ENCODE data around the gene SAP25.

Gene SAP25

DNA sequence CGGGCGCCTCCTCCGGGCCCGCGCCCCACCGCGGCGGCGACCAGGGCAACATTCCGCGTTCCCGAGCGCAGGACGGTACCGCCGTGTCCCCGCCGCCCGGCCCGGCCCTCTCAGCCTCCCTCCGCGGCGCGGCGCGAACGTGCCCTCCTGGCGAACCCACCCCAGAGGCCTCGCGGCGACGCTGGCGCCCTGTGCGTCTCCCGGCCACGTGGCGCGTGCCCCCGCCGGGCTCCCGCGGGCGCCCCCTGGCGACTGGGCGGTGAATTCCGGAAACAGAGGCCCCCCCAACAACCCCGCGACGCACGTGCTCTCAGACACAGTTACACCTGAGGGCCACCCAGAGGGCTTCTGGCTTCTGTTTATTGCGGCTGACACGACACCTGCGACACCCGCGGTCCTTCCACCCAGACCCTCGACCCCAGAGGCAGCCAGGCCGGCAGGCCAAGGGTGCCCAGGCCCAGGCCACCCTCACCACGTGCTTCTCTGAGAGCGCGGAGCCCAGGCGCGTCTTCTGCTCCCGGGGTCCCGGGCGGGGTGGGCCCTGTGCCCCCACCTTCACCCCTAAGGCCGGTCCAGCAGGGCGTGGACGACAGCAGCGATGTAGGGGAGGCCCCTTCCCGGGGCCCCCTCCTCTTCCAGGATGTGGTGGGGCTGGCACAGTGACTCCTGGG, at the start of gene SAP25:
Gene SAP25 (minus strand): TSS at position 210 of the 671 bp plus-strand sequence. CDS start 158 bp downstream, at position 52.
- no peak within 1 kb of the TSS for H3K9ac ChIP-seq (ENCODE audit: low read length)
- H3K9me3 ChIP-seq (ENCODE audit: control insufficient read depth, insufficient read depth, low read depth, low read length): no peaks in the 10 kb centered on the region
- peaks cover 30% of the 10 kb centered on the region for H3K4me1 ChIP-seq (ENCODE audit: control insufficient read depth, insufficient read depth, low read length)
- peaks cover 40% of the 10 kb centered on the region for H3K36me3 ChIP-seq (ENCODE audit: control insufficient read depth, insufficient read depth, low read length)
- H3K4me3 ChIP-seq (ENCODE audit: low read depth, low read length): no peak within 1 kb of the TSS
- no peaks in the 10 kb centered on the region for H3K27me3 ChIP-seq (ENCODE audit: control insufficient read depth, insufficient read depth, low read length)
- no peak within 1 kb of the TSS for H3K27ac ChIP-seq (ENCODE audit: low read depth, low read length)

DNA sequence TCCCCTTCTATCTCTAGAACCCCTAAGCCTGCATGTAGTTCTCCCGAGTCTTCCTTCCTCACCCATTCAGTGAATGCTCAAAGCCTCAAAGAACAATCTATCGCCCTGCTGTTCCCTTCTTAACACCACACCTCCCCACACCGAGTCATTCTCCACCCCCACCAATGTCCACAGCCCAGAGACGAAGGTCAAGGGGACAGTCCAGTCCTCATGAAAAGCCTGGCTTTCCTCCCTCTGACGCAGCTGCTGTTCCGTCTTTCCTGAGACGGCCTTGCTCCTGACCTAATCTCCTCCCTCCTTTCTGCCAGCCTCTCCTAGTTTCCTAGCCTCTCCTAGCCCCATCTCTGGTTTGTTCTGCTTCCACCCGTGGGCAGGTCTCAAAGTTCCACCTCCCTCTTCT, 47.9 kb upstream of the SAP25 start:
- H3K9ac ChIP-seq (ENCODE audit: low read length): no peak overlapping the region
- no peaks in the 10 kb centered on the region; the same call in 1 of the 2 replicates for H3K4me1 ChIP-seq (ENCODE audit: control insufficient read depth, insufficient read depth, low read length)
- no peak overlapping the region for H3K4me3 ChIP-seq (ENCODE audit: low read depth, low read length)
- H3K9me3 ChIP-seq (ENCODE audit: control insufficient read depth, insufficient read depth, low read depth, low read length): no peaks in the 10 kb centered on the region
- H3K27me3 ChIP-seq (ENCODE audit: control insufficient read depth, insufficient read depth, low read length): peaks cover 8% of the 10 kb centered on the region; the same call in 1 of the 2 replicates
- no peak overlapping the region for H3K27ac ChIP-seq (ENCODE audit: low read depth, low read length)
- H3K36me3 ChIP-seq (ENCODE audit: control insufficient read depth, insufficient read depth, low read length): no peaks in the 10 kb centered on the region

DNA sequence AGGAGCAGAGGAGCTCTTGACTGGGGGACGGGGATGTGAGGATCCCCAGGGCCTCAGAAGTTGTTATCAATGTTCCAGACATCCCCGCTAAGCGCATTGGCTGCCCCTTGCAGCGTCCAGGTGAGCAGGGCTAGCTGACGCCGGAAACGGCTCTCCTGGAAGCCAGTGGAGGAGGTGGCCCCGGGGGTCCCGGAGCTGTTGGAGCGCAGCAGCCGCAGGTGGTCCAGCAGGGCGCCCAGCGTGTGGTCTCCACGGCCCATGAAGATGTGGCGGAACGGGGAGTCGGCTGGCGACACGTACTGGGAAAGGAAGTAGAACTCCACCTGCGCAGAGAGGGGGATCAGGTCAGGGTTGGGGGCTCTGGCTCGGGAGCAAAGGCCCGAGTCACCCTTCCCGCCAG, 47.1 kb upstream of the SAP25 start:
- no peaks in the 10 kb centered on the region for H3K36me3 ChIP-seq (ENCODE audit: control insufficient read depth, insufficient read depth, low read length)
- H3K9me3 ChIP-seq (ENCODE audit: control insufficient read depth, insufficient read depth, low read depth, low read length): no peaks in the 10 kb centered on the region
- peaks cover 5% of the 10 kb centered on the region; the same call in 1 of the 2 replicates for H3K27me3 ChIP-seq (ENCODE audit: control insufficient read depth, insufficient read depth, low read length)
- H3K9ac ChIP-seq (ENCODE audit: low read length): no peak overlapping the region
- H3K27ac ChIP-seq (ENCODE audit: low read depth, low read length): no peak overlapping the region
- H3K4me3 ChIP-seq (ENCODE audit: low read depth, low read length): no peak overlapping the region
- H3K4me1 ChIP-seq (ENCODE audit: control insufficient read depth, insufficient read depth, low read length): no peaks in the 10 kb centered on the region; the same call in 1 of the 2 replicates

DNA sequence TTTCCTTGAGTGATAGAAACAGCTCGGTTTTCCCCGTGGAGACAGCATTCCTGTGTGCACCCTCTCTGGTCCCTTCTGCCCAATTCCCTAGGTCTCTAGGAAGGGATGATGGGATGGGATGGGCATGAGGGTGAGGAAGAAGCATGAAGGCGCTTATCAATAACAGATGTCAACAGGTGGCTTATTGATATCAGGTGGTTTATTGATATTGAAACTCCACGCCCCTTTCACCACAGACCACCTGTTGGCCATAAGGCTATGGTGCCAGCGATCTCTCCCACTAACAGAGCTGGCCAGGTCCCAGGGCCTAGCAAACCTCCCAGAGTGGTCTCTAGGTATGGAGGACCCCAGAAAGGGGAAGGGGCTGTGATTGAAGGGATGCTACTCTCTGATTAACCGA, 46.5 kb upstream of the SAP25 start:
- H3K4me1 ChIP-seq (ENCODE audit: control insufficient read depth, insufficient read depth, low read length): no peaks in the 10 kb centered on the region
- no peaks in the 10 kb centered on the region for H3K9me3 ChIP-seq (ENCODE audit: control insufficient read depth, insufficient read depth, low read depth, low read length)
- no peaks in the 10 kb centered on the region for H3K27me3 ChIP-seq (ENCODE audit: control insufficient read depth, insufficient read depth, low read length)
- H3K36me3 ChIP-seq (ENCODE audit: control insufficient read depth, insufficient read depth, low read length): no peaks in the 10 kb centered on the region
- no peak overlapping the region for H3K27ac ChIP-seq (ENCODE audit: low read depth, low read length)
- H3K4me3 ChIP-seq (ENCODE audit: low read depth, low read length): no peak overlapping the region
- no peak overlapping the region for H3K9ac ChIP-seq (ENCODE audit: low read length)

DNA sequence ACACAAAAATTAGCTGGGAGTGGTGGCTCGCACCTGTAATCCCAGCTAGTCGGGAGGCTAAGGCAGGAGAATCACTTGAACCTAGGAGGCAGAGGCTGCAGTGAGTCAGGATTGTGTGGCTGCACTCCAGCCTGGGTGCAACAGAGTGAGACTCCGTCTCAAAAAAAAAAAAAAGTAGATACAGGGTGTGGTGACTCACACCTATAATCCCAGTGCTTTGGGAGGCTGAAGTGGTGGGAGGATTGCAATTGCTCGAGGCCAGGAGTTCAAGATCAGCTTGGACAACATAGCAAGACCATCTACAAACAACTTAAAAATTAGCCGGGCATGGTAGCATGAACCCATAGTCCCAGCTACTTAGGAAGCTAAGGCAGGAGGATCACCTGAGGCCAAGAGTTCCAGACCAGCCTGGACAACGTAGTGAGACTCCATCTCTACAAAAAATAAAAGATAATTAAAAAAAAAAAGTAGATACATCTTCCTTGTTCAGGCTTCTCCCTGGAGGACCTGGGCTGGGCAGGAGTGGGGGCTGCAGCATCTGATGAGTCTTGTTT, 40.7 kb upstream of the SAP25 start:
- Histone ChIP-seq H3K36me3 (ENCODE audit: control insufficient read depth, insufficient read depth, low read length) (no peaks in the 10 kb centered on the region), H3K4me1 (ENCODE audit: control insufficient read depth, insufficient read depth, low read length) (no peaks in the 10 kb centered on the region), H3K9ac (ENCODE audit: low read length) (no peak overlapping the region), H3K4me3 (ENCODE audit: low read depth, low read length) (no peak overlapping the region), H3K27me3 (ENCODE audit: control insufficient read depth, insufficient read depth, low read length) (no peaks in the 10 kb centered on the region), H3K27ac (ENCODE audit: low read depth, low read length) (no peak overlapping the region), H3K9me3 (ENCODE audit: control insufficient read depth, insufficient read depth, low read depth, low read length) (no peaks in the 10 kb centered on the region)

DNA sequence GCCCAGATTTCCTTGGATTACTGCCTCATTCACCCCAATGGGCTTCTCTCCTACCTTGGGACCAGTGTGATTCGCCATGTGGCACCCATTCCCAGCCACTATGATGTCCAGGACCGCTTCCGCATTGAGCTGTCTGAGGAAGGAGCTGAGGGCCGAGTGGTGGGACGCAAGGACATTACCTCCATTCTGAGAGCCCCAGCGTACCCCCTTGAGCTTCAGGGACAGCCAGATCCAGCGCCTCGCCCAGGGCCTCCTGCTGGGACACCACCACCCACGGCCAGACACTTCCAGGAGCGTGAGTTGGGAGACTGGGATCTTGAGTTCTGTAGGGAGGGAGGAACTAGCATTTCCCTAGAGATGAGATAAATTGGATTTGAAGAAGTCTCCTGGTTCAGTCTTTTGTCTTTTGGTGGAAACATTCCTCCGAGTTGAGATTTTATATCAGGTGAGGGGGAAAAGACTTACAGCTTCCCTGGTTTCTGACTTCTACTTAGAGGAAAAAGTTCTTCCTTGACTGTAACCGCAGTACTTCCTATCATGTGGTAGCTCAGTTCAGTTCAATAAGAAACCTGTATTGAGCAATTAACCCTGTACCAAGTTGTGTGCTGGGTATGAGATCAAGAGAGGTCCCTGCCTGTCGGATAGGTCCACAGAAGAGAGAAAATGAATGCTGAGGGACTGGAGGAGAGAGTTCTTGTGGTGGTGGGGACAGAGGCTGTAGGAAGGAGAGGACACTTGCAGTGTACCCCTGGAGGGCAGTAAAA, 39.9 kb upstream of the SAP25 start:
- H3K4me3 ChIP-seq (ENCODE audit: low read depth, low read length): peak overlapping the region; percentile 90; the same call in 1 of the 2 replicates

DNA sequence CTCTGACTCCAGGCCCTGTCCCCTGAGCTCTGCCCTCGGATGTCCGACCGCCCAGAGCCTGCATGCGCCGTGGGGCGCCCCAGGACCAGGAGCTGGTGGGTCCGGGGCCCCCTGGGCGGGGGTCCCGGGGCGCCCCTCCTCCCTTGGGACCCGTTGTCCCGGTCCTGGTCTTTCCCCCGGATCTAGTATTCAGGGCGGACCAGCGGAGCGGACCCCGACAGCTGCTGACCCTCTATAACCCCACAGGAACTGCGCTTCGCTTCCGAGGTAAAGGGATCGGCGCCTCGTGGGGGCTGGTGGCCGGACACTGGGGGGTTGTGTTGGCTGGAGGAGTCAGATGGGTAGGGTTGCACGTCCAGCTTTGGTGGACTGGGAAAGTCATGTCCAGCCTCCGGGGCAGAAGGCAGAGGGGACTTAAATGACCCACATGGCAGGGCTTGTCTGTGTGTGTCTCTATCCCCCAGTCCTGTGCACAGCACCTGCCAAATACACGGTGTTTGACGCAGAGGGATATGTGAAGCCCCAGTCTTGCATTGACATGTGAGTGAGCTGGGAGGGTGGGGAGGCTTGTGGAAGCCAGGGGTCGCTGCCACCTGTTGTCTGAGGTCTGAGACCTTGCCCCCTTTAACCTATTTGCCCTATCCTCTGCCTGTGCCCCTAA, 39.2 kb upstream of the SAP25 start:
- Histone ChIP-seq H3K9ac (ENCODE audit: low read length) (no peak overlapping the region), H3K27ac (ENCODE audit: low read depth, low read length) (no peak overlapping the region), H3K27me3 (ENCODE audit: control insufficient read depth, insufficient read depth, low read length) (no peaks in the 10 kb centered on the region)

More for the DNA sequence above, 39.9 kb upstream of the SAP25 start:
- no peak overlapping the region for H3K9ac ChIP-seq (ENCODE audit: low read length)
- H3K9me3 ChIP-seq (ENCODE audit: control insufficient read depth, insufficient read depth, low read depth, low read length): no peaks in the 10 kb centered on the region
- H3K4me1 ChIP-seq (ENCODE audit: control insufficient read depth, insufficient read depth, low read length): no peaks in the 10 kb centered on the region
- H3K36me3 ChIP-seq (ENCODE audit: control insufficient read depth, insufficient read depth, low read length): no peaks in the 10 kb centered on the region
- no peak overlapping the region for H3K27ac ChIP-seq (ENCODE audit: low read depth, low read length)
- H3K27me3 ChIP-seq (ENCODE audit: control insufficient read depth, insufficient read depth, low read length): no peaks in the 10 kb centered on the region

DNA sequence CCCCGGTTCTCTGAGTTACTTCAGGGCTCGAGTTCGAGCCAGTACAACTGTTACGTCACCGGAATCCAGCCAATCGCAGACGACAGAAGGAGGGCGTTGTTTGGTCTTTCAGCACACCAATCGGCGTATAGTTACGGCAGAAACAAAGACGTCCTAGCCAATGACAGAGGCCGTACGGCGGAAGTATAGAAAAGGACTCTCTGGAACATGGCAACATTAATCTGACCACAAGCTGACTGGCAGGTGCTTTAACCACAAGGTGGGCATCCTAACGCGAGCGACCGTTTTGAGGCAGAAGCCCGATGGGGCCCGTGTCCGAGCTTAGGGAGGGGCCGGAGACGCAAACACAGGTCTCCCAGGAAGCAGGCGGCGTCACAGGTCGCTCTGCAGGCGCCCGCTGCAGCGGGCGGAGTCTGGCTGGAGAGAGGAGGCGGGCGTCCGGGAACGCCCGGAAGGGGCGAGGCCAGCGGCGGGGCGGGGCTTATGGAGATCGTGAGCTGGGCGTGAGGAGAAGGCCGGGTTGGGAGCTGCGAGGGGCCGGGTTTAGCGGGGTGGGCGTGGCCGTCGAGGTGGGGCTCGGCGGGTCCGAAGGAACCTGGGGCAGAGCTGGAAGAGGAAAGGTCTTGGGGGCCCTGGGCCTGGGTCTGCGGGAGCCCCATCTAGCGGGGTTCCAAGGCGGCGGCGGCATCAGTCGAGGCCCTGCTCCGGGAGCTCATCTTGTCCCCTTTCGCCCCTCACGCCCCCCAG, 38.5 kb upstream of the SAP25 start, which contains the start of gene MOSPD3:
Gene MOSPD3 (plus strand): TSS at position 558 of the 747 bp plus-strand sequence. CDS start 252 bp downstream, outside the sequence.
- Histone ChIP-seq H3K9ac (ENCODE audit: low read length) (peak within 1 kb of the TSS; percentile 82), H3K27ac (ENCODE audit: low read depth, low read length) (peak within 1 kb of the TSS; percentile 84), H3K36me3 (ENCODE audit: control insufficient read depth, insufficient read depth, low read length) (peaks cover 11% of the 10 kb centered on the region), H3K27me3 (ENCODE audit: control insufficient read depth, insufficient read depth, low read length) (no peaks in the 10 kb centered on the region), H3K4me3 (ENCODE audit: low read depth, low read length) (peak within 1 kb of the TSS; percentile 90), H3K9me3 (ENCODE audit: control insufficient read depth, insufficient read depth, low read depth, low read length) (no peaks in the 10 kb centered on the region), H3K4me1 (ENCODE audit: control insufficient read depth, insufficient read depth, low read length) (no peaks in the 10 kb centered on the region)

More for the DNA sequence above, 39.2 kb upstream of the SAP25 start:
- H3K4me3 ChIP-seq (ENCODE audit: low read depth, low read length): peak overlapping the region; percentile 90
- H3K36me3 ChIP-seq (ENCODE audit: control insufficient read depth, insufficient read depth, low read length): peaks cover 4% of the 10 kb centered on the region; the same call in 1 of the 2 replicates
- H3K4me1 ChIP-seq (ENCODE audit: control insufficient read depth, insufficient read depth, low read length): no peaks in the 10 kb centered on the region
- no peaks in the 10 kb centered on the region for H3K9me3 ChIP-seq (ENCODE audit: control insufficient read depth, insufficient read depth, low read depth, low read length)

DNA sequence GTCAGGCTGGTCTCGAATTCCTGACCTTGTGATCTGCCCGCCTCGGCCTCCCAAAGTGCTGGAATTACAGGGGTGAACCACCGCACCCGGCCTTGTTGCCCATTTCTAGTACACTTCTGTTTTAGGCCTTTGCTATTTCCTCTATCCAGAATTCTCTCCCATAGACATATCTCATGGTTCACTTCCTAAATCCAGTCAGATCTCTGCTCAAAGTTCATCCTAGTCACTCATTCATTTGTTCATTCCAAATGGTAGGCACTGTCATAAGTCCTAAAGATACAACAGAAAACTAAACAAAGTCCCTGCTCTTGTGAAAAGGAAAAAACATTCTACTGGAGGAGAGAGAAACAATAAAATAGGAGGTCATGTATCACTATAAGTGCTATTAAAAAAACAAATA, 36.3 kb upstream of the SAP25 start:
- Histone ChIP-seq H3K4me3 (ENCODE audit: low read depth, low read length) (no peak overlapping the region), H3K9ac (ENCODE audit: low read length) (no peak overlapping the region), H3K4me1 (ENCODE audit: control insufficient read depth, insufficient read depth, low read length) (peaks cover 5% of the 10 kb centered on the region; the same call in 1 of the 2 replicates), H3K36me3 (ENCODE audit: control insufficient read depth, insufficient read depth, low read length) (peaks cover 11% of the 10 kb centered on the region), H3K27ac (ENCODE audit: low read depth, low read length) (no peak overlapping the region), H3K9me3 (ENCODE audit: control insufficient read depth, insufficient read depth, low read depth, low read length) (no peaks in the 10 kb centered on the region), H3K27me3 (ENCODE audit: control insufficient read depth, insufficient read depth, low read length) (peaks cover 14% of the 10 kb centered on the region)

DNA sequence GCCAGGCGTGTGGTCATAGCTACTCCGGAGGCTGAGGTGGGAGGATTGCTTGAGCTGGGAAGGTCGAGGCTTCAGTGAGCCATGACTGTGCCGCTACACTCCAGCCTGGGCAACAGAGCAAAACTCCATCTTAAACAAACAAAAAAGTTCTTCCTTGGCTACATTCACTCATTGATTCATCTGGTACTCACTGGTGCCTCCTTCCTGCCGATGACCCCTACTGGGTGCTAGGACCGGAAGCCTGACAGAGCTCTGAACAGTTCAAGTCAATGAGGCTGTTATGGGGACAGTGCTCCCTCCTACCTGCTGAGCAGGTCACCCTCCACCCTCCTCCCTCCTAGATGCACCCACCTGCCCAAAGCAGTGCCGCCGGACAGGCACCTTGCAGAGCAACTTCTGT, 33.4 kb upstream of the SAP25 start:
- Histone ChIP-seq H3K4me3 (ENCODE audit: low read depth, low read length) (no peak overlapping the region), H3K27me3 (ENCODE audit: control insufficient read depth, insufficient read depth, low read length) (peaks cover 14% of the 10 kb centered on the region), H3K9ac (ENCODE audit: low read length) (no peak overlapping the region), H3K4me1 (ENCODE audit: control insufficient read depth, insufficient read depth, low read length) (peaks cover 19% of the 10 kb centered on the region), H3K27ac (ENCODE audit: low read depth, low read length) (no peak overlapping the region), H3K36me3 (ENCODE audit: control insufficient read depth, insufficient read depth, low read length) (peaks cover 11% of the 10 kb centered on the region), H3K9me3 (ENCODE audit: control insufficient read depth, insufficient read depth, low read depth, low read length) (no peaks in the 10 kb centered on the region)

Data from HUES6 (cell line).